ENCODE results near the gene ATP5MG.

DNA sequence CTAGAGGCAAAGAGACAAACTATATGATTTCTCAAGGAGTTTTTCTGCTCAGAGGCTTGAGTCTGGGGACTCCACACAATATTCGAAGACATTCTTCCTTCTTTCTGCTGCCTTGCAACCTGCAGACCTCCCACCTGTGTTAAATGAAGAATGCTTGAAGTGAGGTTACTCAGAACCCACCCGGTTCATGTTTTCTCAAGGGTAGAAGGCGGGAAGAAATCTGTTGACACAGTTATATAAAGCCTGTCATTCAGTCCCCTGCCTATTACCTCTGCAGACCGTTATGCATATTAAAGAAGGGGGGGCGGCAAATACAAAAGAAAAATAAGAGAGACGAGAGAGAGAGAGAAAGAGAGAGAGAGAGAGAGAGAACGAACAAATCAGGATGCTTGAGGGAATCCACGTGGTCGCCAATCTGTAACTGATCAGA lies 32.7 kb downstream of the ATP5MG start:
- TF ChIP-seq CTCF (IDR thresholded peaks at IDR 0.05; ENCODE audit: low read depth, low read length, poor library complexity, severe bottlenecking) (no peak), EZH2phosphoT487 (IDR thresholded peaks at IDR 0.05; ENCODE audit: borderline replicate concordance, low read length) (no peak)
